GM06990 (cell line): ENCODE data around the gene PAIP1.

Source experiments
- DNase-seq: peaks from one replicate; pipeline ENCODE4 v3.0.0-alpha.2; 2011; ENCODE audit not compliant: insufficient read length; ENCODE audit errors: extremely low read depth
- H3K27me3 ChIP-seq: replicated peaks from 2 replicates; pipeline ENCODE4 v1.6.0; 2011; ENCODE audit warnings: low read length; ENCODE audit not compliant: control insufficient read depth, insufficient read depth
- H3K36me3 ChIP-seq: 2 replicates; pipeline ENCODE4 v1.5.1; 2011; ENCODE audit warnings: low read length; ENCODE audit not compliant: control insufficient read depth, insufficient read depth
- H3K4me3 ChIP-seq: replicated peaks from 2 replicates; pipeline ENCODE4 v1.5.1; 2011; ENCODE audit warnings: low read depth, mild to moderate bottlenecking, control low read depth, low read length
- CTCF ChIP-seq: IDR thresholded peaks from 2 replicates; pipeline ENCODE4 v1.5.1; 2011; ENCODE audit warnings: low read length, control low read depth, mild to moderate bottlenecking, inconsistent platforms; ENCODE audit not compliant: insufficient read depth, poor library complexity, severe bottlenecking

Gene PAIP1

DNA sequence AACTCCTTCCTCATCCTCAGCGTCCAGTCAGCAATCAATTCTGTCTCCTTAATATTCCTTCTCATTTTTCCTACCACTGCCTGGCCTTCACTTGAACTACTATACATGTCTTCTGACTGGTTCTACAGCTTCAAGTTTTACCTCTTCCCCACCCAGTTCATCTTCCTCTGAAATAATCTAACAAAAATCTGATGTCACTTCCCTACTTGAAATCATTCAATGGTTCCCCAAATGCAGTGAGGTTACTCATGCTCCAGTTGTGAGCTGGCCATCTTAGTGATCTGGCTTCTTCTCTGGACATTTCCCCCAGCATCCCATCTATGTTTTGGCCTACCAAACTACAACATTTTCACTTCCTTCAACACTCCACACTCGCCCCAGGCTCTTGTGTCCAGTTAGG is 58.3 kb downstream of the PAIP1 start:
- Histone ChIP-seq H3K4me3 (no peak overlapping the region), H3K27me3 (no peaks in the 10 kb centered on the region), H3K36me3 (no peaks in the 10 kb centered on the region; the same call in none of the 2 replicates)
- no peak for DNase-seq
- no peak for TF ChIP-seq CTCF

DNA sequence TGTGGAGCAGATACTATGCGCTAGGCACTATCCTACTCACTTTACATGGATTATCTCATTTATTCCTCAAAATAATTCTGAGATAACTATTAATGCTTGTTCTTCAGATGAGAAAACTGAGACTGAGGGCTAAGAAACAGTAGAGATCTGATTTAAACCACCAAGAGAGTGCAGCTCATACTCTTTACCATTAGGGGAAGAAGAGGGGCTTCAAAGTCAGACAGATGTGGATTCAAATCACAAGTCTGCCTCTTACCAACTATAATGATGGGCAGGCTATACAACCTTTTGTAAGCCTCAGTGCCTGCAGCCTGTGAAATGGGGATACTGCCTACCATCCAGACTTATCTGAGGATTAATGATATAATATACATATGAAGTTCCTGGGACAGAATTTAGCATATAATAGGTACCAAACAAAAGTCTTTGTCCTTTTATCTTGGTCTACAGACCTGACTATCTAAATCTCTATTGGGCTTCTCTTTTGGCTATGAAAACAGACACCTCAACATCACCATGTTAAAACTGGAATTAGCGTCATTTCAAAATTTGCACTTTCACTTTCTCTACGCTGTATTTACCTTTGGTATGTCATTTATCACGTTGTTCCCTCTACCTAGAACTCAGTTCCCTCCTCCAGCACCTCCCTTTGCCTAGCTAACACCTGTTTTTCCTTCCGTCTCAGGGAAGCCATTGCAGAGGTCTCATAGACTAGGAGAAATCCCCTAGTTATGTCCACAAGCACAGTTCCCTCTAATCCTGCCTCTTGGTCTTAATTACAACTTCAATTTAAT is 59.4 kb downstream of the PAIP1 start:
- DNase-seq = no peak
- Histone ChIP-seq H3K36me3 (no peaks in the 10 kb centered on the region; the same call in none of the 2 replicates), H3K27me3 (no peaks in the 10 kb centered on the region), H3K4me3 (no peak overlapping the region)
- TF ChIP-seq CTCF = no peak

- no peak for DNase-seq
- H3K4me3 ChIP-seq = no peak overlapping the region
- no peaks in the 10 kb centered on the region for H3K27me3 ChIP-seq
- no peaks in the 10 kb centered on the region; the same call in 1 of the 2 replicates for H3K36me3 ChIP-seq
- TF ChIP-seq CTCF = no peak
These were observed 65.6 kb downstream of the PAIP1 start for GRCh38 chr5:43491326-43491725.

DNA sequence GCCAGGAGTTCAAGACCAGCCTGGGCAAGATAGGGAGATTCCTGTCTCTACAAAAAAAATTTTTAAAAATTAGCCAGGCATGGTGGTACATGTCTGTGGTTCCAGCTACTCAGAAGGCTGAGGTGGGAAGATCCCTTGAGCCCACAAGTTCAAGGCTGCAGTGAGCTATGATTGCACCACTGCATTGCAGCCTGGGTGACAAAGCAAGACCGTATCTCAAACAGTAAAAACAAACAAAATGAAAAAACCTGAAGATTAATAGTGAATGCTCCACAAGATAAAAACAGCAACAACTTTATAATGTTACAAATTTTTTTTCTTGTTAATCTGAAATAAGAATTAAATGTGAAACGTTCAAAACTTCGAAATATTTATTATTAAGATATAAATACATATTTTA is 70.5 kb downstream of the PAIP1 start:
- DNase-seq = no peak
- no peak for TF ChIP-seq CTCF
- H3K36me3 ChIP-seq = no peaks in the 10 kb centered on the region; the same call in 1 of the 2 replicates
- H3K27me3 ChIP-seq = no peaks in the 10 kb centered on the region
- H3K4me3 ChIP-seq = no peak overlapping the region

DNA sequence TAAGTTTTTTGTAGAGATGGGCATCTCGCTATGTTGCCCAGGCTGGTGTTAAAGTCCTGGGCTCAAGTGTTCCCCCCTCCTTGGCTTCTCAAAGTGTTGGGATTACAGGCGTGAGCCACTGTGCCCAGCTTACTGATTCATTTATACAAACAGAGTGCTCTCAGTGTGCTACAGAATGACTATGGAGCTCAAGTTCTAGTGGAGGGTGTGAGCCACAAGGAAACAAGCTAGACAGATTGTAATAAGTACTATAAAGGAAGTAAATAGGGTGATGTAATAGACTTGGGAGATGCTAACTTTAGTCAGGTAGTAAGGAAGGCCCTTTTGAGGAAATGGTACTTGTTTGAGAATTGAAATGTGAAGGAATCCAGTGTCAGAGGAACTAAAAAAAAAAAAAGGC is 71.5 kb downstream of the PAIP1 start:
- no peaks in the 10 kb centered on the region; the same call in 1 of the 2 replicates for H3K36me3 ChIP-seq
- no peaks in the 10 kb centered on the region for H3K27me3 ChIP-seq
- TF ChIP-seq CTCF = no peak
- no peak for DNase-seq
- no peak overlapping the region for H3K4me3 ChIP-seq
